GM12801 (cell line): Measurements from ENCODE around the gene RUSC2.

ENCODE experiments used
- CTCF ChIP-seq: IDR thresholded peaks from one replicate; pipeline ENCODE4 v1.5.1; 2011; ENCODE audit warnings: control low read depth; ENCODE audit not compliant: insufficient read length; ENCODE audit errors: extremely low read depth

The RUSC2 gene

GRCh38 chr9:35521708-35522107 lies 31.8 kb downstream of the RUSC2 start:
- no peak for TF ChIP-seq CTCF

GRCh38 chr9:35522187-35522586 lies 32.3 kb downstream of the RUSC2 start:
- TF ChIP-seq CTCF = no peak

GRCh38 chr9:35522700-35523099 lies 32.8 kb downstream of the RUSC2 start:
- no peak for TF ChIP-seq CTCF

- TF ChIP-seq CTCF = no peak
Observed at GRCh38 chr9:35526087-35526801, 36.3 kb downstream of the RUSC2 start.

GRCh38 chr9:35529161-35529823 lies 39.4 kb downstream of the RUSC2 start:
- TF ChIP-seq CTCF = no peak

GRCh38 chr9:35533398-35533797 lies 43.5 kb downstream of the RUSC2 start:
- TF ChIP-seq CTCF = no peak

- TF ChIP-seq CTCF = no peak
Observed at GRCh38 chr9:35537913-35538312, 48.0 kb downstream of the RUSC2 start.
